PFSK-1 (cell line): ENCODE measurements around the gene KCNIP4.

Experiments
- FOXP2 ChIP-seq: optimal IDR thresholded peaks from 2 replicates; pipeline ENCODE3; 2011; ENCODE audit warnings: borderline replicate concordance, control low read depth, inconsistent platforms; ENCODE audit not compliant: insufficient read depth; ENCODE audit errors: extremely low read length, extremely low read depth
- POLR2AphosphoS5 ChIP-seq: IDR thresholded peaks from 2 replicates; pipeline ENCODE4 v1.6.1; 2012; ENCODE audit warnings: low read depth, mild to moderate bottlenecking, control low read depth, low read length, moderate library complexity
- REST ChIP-seq, 2 experiments: IDR thresholded peaks; 2 replicates each; pipeline versions ENCODE4 v1.6.1 to v1.8.0; 2011 to 2012; ENCODE audit warnings: low read depth in 2 of 2, low read length in 2 of 2, control low read depth in 1 of 2, inconsistent platforms in 1 of 2, mild to moderate bottlenecking in 1 of 2, moderate library complexity in 1 of 2; ENCODE audit not compliant: insufficient read depth in 1 of 2
- SIN3A ChIP-seq: IDR thresholded peaks from 2 replicates; pipeline ENCODE4 v1.6.1; 2012; ENCODE audit warnings: mild to moderate bottlenecking, low read length, moderate library complexity, borderline replicate concordance; ENCODE audit not compliant: insufficient read depth
- TAF1 ChIP-seq: IDR thresholded peaks from 2 replicates; pipeline ENCODE4 v1.6.1; 2012; ENCODE audit warnings: low read length, control low read depth, borderline replicate concordance; ENCODE audit not compliant: insufficient read depth

KCNIP4 gene

GRCh38 chr4:20883677-20884076 is 1064.9 kb downstream of the KCNIP4 start:
- TF ChIP-seq POLR2AphosphoS5 (no peak), REST (IDR thresholded peaks at IDR 0.05; ENCODE audit: insufficient read depth in 1 of 2, low read depth in 2 of 2, low read length in 2 of 2) (no peak), SIN3A (no peak), FOXP2 (no peak), TAF1 (no peak)

DNA sequence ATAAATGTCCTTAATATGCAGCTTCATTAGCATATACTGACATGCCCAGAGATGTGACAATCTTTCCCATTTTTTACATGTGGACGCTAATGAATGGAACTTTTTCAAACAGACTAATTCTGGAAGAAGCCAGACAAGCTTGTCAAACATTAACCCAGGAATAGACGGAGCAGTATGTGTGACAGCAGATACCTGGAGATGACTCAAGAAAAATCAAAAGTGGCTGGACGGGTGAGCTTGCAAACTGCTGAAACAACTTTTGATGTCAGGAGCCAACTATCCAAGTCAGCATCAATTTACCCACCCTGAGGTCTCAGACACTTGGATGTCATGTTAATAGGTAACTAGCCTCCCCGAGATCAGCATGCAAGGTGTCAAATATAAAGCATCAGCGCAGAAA is 1065.3 kb downstream of the KCNIP4 start:
- TF ChIP-seq REST (IDR thresholded peaks at IDR 0.05; ENCODE audit: insufficient read depth in 1 of 2, low read depth in 2 of 2, low read length in 2 of 2) (no peak), SIN3A (no peak), POLR2AphosphoS5 (no peak), TAF1 (no peak)

GRCh38 chr4:20882500-20882899 is 1066.1 kb downstream of the KCNIP4 start:
- TF ChIP-seq POLR2AphosphoS5 (no peak), REST (IDR thresholded peaks at IDR 0.05; ENCODE audit: insufficient read depth in 1 of 2, low read depth in 2 of 2, low read length in 2 of 2) (no peak), SIN3A (no peak), FOXP2 (no peak), TAF1 (no peak)

- TF ChIP-seq SIN3A: no peak
- no peak for TF ChIP-seq POLR2AphosphoS5
- TF ChIP-seq REST (IDR thresholded peaks at IDR 0.05; ENCODE audit: insufficient read depth in 1 of 2, low read depth in 2 of 2, low read length in 2 of 2): no peak
- TF ChIP-seq TAF1: no peak
- TF ChIP-seq FOXP2: no peak
These were observed 1066.9 kb downstream of the KCNIP4 start for GRCh38 chr4:20881658-20882057.

- TF ChIP-seq TAF1: no peak
- no peak for TF ChIP-seq POLR2AphosphoS5
- TF ChIP-seq REST (IDR thresholded peaks at IDR 0.05; ENCODE audit: insufficient read depth in 1 of 2, low read depth in 2 of 2, low read length in 2 of 2): peak; percentile 56 to 91; a peak in 3 of 4 replicates
- no peak for TF ChIP-seq SIN3A
These were observed 1069.8 kb downstream of the KCNIP4 start for GRCh38 chr4:20878806-20879205.
